Activated naive CD4-positive, alpha-beta T cell treated with Interleukin-2 at 50 U/mL for 16 hours (primary cell): ENCODE results near the gene GNAQ.
"Not testable (repeated sequence)": the region's sequence is repeated elsewhere in the genome, so short reads cannot be mapped to it uniquely, and the experiment has no call there.

Experiments used
- DNase-seq: peaks from one replicate; pipeline ENCODE4 v3.0.0-alpha.2; 2020

GNAQ gene

GRCh38 chr9:77756449-77756848 is 275.2 kb downstream of the GNAQ start:
- no peak for DNase-seq

DNA sequence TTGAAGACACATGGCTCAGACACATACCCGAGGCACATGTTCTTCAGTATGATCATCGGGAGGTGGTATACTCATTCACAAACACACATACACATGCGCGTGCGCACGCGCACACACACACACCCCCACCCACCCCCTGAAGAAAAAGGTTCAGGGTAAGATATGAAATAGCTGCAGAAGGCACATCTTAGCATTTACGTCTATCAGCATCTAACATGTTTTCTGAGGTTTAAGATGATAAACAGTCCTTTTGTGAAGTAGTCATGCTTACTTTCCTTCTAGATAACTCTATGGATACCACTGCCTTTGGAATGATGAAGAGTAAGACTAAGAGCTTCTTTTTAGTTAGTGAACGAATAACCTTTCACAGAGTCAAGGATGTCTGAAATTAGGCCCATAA is 278.4 kb downstream of the GNAQ start:
- no peak for DNase-seq

- no peak for DNase-seq
These were observed 279.1 kb downstream of the GNAQ start for GRCh38 chr9:77752554-77752953.

DNA sequence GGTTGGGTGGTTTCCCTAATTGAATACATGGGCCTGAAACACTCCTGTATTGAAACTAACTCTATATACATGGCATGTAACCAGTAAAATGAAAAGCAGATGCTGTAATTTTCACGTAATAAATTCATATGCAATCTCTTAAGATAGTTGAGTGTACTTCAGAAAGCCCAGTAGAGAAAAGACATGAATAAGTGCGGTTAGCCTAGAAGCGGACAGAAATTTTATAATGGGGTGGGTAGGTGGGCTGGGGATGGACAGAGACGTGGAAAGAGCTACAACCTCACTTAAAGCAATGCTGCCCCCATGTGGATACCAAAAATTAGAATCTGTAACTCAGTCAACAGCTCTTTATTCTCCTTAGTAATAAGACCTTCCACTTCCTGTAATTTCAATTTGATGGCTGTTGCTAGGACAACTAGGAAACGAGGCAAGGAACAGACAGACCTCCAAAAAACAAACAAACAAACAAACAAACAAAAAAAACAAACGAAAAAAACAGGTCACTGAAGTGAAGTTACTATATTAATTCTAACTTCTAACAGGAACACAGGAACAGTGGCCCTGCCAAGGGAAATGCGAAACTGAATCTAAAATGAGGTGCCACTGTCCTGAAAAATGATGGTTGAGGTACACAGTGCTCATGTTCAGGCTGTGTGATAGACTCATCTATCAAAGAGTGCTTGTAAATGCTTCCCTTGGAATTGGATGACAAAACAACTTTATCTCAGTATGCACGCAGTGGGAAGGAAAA is 280.1 kb downstream of the GNAQ start:
- no peak for DNase-seq

DNA sequence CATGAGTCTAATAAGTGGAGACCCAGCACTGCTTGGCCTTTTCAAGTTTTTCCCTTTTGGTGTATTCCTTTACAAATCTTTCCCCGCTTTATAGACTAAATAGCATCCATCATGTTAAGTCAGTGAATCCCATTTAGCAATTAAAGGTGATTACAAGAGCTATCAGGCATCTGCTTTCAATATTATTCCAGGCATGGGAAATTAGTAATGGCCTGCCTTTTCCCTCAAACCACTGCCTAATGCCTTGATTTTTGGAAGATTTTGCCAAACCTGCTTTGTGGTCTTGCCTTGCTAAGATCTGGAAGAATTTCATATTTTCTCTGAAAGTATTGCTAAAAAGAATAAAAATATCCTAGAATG is 280.6 kb downstream of the GNAQ start:
- DNase-seq = no peak

- no peak for DNase-seq
These were observed 281.3 kb downstream of the GNAQ start for GRCh38 chr9:77750284-77750683.

- DNase-seq = no peak
These were observed 283.3 kb downstream of the GNAQ start for GRCh38 chr9:77748214-77748772.

GRCh38 chr9:77747163-77747562 is 284.4 kb downstream of the GNAQ start:
- DNase-seq = no peak

- DNase-seq = no peak
These were observed 286.7 kb downstream of the GNAQ start for GRCh38 chr9:77744841-77745430.

DNA sequence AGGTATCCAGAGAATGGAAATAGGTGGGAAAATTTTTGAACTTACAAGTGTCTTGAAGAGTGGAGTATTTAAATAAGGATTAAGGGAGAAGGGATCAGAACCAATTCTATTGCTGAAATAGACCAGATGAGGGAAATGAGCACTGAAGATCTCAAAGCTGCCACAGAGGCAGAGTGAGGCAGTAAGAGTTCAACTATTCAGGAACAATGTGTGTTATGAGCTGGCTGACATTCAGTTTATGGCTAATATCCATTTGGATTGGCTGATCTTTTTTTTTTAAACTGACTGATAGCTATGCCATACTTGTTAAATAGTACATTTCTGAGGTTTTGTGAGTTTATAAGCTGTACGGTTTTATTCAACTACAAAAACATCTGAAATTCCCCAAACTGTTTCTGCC is 288.2 kb downstream of the GNAQ start:
- DNase-seq = no peak

DNA sequence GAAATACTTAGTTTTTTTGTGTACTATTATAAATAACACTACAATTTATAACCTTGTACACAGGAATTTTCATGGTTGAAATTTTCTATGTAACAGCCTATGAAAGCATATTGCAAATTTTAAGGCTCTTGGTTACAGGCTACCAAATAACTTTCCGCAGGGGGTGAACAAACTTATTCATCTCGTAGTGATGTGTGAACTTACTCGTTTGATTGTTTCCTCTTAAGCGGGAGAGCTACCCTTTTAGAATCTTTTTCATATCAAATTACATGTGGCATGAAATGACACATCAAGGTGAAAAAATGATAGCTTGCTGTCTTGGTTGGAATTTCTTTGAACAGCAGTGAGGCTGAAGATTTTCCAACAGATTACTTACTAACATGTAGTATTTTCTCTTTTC is 292.7 kb downstream of the GNAQ start:
- DNase-seq = no peak

- DNase-seq = no peak
These were observed 296.1 kb downstream of the GNAQ start for GRCh38 chr9:77735494-77735893.

- no peak for DNase-seq
These were observed 299.7 kb downstream of the GNAQ start for GRCh38 chr9:77731930-77732329.

GRCh38 chr9:77731008-77731698 is 300.5 kb downstream of the GNAQ start:
- DNase-seq = no peak

GRCh38 chr9:77729177-77729576 is 302.4 kb downstream of the GNAQ start:
- DNase-seq = no peak

GRCh38 chr9:77726814-77727213 is 304.8 kb downstream of the GNAQ start:
- DNase-seq = no peak

- DNase-seq = no peak
These were observed 305.3 kb downstream of the GNAQ start for GRCh38 chr9:77726289-77726688.

DNA sequence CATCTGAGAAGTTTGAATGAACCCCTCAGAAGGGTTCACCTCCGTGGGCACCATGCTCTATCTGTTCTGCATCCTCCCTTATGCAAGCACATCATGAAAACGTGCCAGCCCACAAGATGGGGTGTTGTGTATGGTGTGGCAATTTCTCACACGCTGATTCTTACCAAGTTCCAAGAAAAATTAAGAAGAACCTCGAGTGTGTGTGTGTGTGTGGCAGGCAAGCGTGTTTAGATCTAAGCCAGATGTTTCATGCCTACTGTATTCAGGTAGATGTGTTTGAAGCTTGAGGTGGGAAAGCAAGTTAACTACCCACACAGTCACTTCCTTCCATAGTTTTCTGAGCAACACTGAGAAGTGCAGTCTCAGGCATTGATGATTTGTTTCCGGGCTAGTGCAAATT is 305.8 kb downstream of the GNAQ start:
- DNase-seq = no peak

DNA sequence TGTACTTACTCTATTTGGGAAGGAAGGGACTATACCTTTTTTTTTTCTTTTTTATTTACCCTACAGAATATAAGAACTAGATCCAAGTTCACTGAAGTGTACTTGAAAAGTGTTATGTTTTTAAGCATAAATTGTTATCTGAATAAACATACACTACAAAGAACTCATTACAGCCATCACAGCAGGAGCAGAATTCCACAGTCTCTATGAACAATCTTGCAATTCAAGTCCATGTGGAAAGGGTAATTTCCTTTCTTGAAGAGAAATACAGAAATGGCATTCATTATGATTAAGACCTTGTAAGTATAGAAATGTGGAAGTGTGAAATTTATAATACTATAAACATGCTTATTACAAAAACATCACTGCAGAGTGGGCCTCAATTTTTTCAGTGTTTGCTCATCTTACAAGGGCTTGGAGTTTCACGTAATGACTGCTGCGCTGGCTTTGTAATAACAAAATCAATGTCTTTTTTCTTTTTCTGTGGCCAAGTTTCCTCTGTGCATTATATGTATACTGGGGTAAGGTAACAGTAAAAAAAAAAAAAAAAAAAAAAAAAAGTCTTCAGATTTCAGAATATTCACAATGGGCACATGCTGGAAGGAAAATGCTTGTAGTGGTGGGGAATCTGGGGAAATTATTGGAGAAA is 306.4 kb downstream of the GNAQ start:
- DNase-seq = no peak

DNA sequence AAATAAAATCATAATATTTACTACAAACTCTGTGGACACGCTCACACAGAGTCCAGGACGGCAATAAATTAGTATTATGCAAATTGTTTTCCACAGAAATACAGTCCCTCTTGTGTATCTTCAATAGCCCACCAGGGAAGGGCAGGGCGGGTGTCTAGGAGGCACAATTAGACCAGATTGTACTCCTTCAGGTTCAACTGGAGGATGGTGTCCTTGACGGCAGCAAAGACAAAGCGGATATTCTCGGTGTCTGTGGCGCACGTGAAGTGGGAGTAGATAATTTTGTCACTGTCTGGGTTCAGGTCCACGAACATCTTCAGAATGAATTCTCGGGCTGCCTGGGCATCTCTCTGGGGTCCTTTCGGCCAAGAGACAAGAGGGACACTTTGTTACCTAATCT is 310.5 kb downstream of the GNAQ start:
- not testable (repeated sequence) for DNase-seq

DNA sequence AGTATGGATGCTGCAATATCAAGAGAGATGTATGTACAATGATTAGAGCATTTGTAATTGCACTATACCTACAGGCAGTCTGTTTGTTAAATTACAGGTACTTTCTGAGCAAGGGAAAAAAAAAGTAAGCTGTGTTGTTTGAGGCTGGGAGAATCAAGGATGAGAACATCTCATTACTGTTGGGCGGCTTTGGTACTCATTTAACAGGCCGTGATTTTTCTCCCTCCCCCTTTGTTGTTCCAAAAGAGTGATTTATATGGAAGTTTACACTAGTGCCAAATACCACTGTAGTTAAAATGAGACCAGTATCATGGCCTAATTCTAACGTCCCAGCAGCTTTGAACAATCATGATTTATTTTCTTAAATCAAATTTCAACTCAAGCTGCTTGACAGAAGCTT is 312.3 kb downstream of the GNAQ start:
- no peak for DNase-seq

DNA sequence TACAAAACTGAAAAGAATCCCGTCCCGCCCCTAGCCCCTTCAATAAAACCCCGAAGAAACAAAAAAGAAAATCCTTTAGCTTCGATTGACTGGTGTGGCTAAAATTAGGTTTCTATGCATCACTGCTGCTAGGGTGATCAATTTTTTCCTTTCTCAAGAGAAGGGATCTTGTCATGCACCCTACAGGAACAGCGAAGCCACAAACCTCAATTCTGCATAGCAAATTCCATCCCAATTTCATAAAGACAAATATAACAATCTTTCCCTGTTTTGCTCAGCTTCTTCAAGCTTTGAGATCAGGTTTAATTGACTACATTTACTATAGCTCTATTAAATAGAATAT is 313.3 kb downstream of the GNAQ start:
- not testable (repeated sequence) for DNase-seq

GRCh38 chr9:77717608-77718297 is 313.9 kb downstream of the GNAQ start:
- DNase-seq = not testable (repeated sequence)
